HL-60/S4 (cell line): ENCODE results near the gene CDK2AP2.

ENCODE experiments used
- in situ Hi-C: fragments of 300-500 bp; cut with MboI; formaldehyde crosslinking; loops from 2 replicates; pipeline ENCODE4 v1.14.3; 2022; ENCODE audit warnings: low sequenced_read_pairs

The CDK2AP2 gene

GRCh38 chr11:67504005-67504949, 3.7 kb downstream of the CDK2AP2 start:
- in situ Hi-C loops = no loop called here

GRCh38 chr11:67503119-67504004, 4.6 kb downstream of the CDK2AP2 start:
- in situ Hi-C loops = no loop called here

DNA sequence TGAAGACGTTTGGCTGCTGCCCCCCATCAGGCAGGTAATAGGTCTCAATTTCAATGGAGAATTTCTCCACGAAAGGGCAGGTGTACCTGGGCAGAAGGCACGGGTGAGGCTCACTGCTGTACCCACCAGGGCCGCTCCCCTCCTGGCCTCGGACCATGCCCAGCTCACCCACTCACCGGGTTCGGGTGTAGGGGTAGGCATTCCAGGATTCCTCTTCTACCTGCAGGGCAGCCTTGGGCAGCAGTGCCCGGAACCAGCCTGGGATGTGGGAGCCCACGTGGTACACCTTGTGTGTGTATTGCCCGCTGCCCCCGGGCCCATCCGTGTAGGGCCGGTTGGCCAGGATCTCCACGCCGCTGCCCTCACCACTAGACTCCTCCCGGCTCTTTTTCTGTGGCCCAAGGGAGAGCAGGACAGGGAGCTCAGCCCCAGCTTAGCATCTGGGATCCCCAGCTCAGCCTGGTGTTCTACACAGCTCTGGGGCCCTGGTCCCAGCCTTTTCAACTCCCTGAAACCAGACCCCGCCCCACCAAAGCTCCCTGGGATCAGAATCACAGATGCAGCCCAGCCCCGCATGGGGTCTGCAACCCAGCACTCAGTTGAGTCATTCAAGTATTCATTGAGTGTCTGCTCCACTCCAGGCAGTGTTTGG, 5.5 kb downstream of the CDK2AP2 start:
- in situ Hi-C loops = no loop called here

GRCh38 chr11:67501854-67502253, 6.1 kb downstream of the CDK2AP2 start:
- in situ Hi-C loops = no loop called here

GRCh38 chr11:67500831-67501715, 6.9 kb downstream of the CDK2AP2 start:
- in situ Hi-C loops = no loop called here

DNA sequence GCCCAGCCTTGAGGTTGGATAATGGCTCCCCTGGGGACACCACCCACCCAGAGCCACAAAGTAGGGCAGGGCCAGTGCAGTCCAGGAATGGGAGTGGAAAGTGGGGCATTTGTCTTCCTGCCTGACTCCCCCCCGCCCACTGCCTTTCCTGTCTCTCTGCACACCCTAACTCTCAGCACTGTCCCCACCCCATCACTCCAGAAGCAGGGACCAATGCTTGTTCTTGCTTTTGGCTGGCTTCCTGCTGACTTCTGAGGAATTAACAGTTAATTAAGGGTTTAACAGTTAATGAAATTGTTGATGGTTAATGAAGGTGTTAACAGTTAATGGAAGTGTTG, 7.5 kb downstream of the CDK2AP2 start:
- in situ Hi-C loops = no loop called here

DNA sequence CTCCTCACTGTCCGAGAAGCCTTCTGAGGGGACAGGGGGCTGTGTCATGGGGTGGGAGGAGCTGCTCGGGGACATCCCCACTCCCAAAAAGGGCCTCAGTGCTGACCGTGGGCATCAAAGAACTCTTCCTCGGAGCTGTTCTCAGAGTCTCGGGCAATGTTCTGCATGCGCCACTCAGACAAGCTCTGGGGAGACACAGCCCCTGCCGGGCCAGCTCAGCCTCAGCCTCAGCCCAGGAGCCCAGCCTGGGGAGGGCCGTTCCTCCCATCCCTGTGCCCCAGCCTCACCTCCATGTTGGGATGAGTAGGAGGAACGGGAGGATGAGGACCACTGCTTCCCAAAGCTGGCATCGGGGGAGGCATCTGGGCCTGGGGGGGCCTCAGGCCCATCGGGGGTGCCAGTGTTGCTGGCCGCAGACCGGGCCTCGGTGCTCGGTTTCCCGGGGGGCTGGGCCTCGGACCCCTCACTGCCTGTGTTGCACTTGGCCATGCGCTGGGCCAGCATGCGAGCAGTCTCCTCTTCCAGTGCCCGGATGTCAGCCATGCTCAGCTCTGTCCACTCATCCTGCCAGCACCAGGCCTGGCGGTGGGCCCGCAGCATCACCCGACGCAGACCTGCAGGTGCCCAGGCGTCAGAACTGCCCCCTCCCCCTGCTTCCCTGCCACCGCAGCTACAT, 8.0 kb downstream of the CDK2AP2 start:
- in situ Hi-C loops = no loop called here

DNA sequence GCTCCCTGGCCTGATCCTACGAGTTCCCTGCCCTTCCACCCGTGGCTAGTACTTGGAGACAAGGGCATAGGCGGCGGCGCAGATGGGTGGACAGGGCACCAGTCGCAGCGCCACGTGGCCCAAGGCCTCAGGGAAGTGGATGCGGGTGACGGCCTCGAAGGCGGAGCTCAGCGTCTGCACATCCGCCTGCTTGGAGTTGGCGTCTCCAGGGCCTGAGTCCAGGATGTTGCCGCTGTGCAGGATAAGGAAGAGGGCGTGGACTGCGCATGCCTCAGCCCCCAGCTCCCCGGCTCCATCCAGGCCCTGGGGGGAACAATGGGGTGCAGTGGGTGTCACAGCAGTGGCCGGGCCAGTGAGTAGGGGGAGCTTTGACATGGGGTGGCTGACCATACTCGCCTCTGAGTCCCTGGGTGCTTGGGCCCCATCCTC, 9.4 kb downstream of the CDK2AP2 start:
- in situ Hi-C loops = no loop called here

GRCh38 chr11:67497656-67498291, 10.2 kb downstream of the CDK2AP2 start:
- in situ Hi-C loops = no loop called here

DNA sequence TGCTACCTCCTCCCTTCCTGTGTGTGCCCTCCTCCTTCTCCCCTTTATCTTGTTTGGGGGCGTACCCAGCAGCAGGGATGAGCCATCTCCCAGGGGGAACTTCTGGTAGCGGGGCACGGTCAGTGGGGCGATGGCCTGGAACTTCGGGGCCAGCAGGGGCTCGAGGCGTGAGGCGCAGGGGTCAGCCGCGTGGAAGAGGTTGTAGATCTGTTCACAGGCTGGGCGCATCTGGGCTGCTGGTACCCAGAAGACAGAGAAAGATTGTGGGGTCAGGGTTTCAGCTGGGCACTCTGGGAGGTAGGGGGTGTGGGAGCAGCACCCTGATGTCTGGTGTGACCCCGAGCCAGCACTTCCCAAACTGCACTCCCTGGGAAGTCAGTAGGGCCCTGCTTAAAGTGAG, 11.8 kb downstream of the CDK2AP2 start:
- in situ Hi-C loops = no loop called here

DNA sequence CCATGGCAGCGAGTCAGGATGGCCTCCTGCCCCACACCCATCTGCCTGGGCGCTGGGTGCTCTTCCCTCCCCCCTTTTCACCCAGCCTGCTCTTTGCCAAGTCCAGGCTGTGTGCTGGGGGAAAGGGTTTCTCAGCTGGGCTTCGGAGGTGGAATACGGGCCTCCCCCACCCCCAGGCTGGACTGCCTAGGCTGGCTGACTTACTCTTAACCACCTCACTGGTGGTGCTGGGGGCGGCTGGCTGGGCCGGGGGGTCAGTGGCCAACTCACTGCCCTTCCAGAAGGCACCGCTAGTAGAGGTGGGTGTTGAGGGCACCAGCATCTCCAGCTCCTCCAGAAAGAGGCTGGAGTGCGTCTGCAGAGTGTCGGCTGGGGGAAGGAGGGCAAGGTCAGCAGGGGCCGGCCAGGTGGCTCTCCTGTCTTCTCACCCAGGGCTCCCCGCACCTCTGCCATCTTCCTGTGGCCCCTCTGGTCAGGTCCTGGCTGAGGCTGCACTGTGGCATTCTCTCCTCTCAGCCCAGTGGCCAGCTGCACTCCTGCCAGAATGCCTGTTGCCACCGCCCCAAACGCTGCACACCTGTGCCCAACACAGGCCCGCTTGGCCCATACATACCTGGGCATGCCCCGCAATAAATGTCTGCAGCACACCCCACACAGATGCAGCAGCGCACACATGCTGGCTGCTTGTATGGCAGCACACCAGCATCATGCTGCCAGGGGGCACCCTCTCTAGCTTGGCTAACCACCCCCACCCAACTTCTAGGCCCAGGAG, 12.5 kb downstream of the CDK2AP2 start:
- in situ Hi-C loops = no loop called here

GRCh38 chr11:67494371-67495233, 13.4 kb downstream of the CDK2AP2 start:
- in situ Hi-C loops = no loop called here

- in situ Hi-C loops = no loop called here
Observed at GRCh38 chr11:67493548-67494370, 14.2 kb downstream of the CDK2AP2 start.

- in situ Hi-C loops = no loop called here
Observed at GRCh38 chr11:67492801-67493547, 15.0 kb downstream of the CDK2AP2 start.

GRCh38 chr11:67492069-67492727, 15.8 kb downstream of the CDK2AP2 start:
- in situ Hi-C loops = no loop called here
